GM12874 (cell line): ENCODE results near the gene DSCAML1.

Experiments used
- CTCF ChIP-seq: IDR thresholded peaks from 2 replicates; pipeline ENCODE4 v1.5.1; 2011; ENCODE audit warnings: low read depth, mild to moderate bottlenecking, control low read depth, low read length, moderate library complexity; ENCODE audit not compliant: insufficient read depth

DSCAML1 gene

GRCh38 chr11:117820071-117820470 is 23.1 kb upstream of the DSCAML1 start:
- TF ChIP-seq CTCF: no peak

GRCh38 chr11:117819096-117820040 is 22.4 kb upstream of the DSCAML1 start:
- peak; percentile 62 for TF ChIP-seq CTCF

- no peak for TF ChIP-seq CTCF
These were observed 21.2 kb upstream of the DSCAML1 start for GRCh38 chr11:117818041-117818873.

- peak; percentile 96 for TF ChIP-seq CTCF
These were observed 20.5 kb upstream of the DSCAML1 start for GRCh38 chr11:117817368-117818040.

- TF ChIP-seq CTCF: no peak
These were observed 19.9 kb upstream of the DSCAML1 start for GRCh38 chr11:117816846-117817367.

- TF ChIP-seq CTCF: no peak
These were observed 19.2 kb upstream of the DSCAML1 start for GRCh38 chr11:117816151-117816741.
